ENCODE measurements around the gene ZSCAN30. TPM values are rescaled to one million over a fixed set of nuclear protein-coding genes. Genes with fewer than 3 reads are reported as not detected.

Gene ZSCAN30
- total and polyA plus RNA-seq, 2 donors (not counting 3 experiments of a cell fraction or from before 2014, with no cell fraction given), result 6.7 to 18.0 TPM

- no peak overlapping the region for H3K4me3 ChIP-seq (replicated peaks in 1 of 3; ENCODE audit: insufficient read depth in 1 of 3, low read depth in 1 of 3, low read length in 3 of 3)
- FAIRE-seq (no peak), DNase-seq (ENCODE audit: low read depth, low spot score) (no peak)
- H3K9me3 ChIP-seq (replicated peaks; ENCODE audit: control insufficient read depth, insufficient read depth, low read length), result no peaks in the 10 kb centered on the region
- H3K4me1 ChIP-seq (ENCODE audit: control insufficient read depth, extremely low read depth, insufficient read depth, low read length), result no peaks in the 10 kb centered on the region
- no peak overlapping the region for H3K9ac ChIP-seq (replicated peaks; ENCODE audit: extremely low read depth, insufficient read depth, low read length)
- no peaks in the 10 kb centered on the region for H3K9me1 ChIP-seq (replicated peaks; ENCODE audit: control insufficient read depth, extremely low read depth, insufficient read depth, low read length)
- H3K79me2 ChIP-seq (ENCODE audit: control insufficient read depth, insufficient read depth, low read length), result peaks cover 28% of the 10 kb centered on the region
- H2AFZ ChIP-seq (ENCODE audit: low read depth, low read length), result no peak overlapping the region
- dilution Hi-C loops (cut with MboI; ENCODE audit: extremely low pct_ligation_motif_present, low sequenced_read_pairs), result no loop called here
- ChIA-PET CTCF (interaction anchor here (1.2 kb wide), 1 partner anchor 8 kb away, joined by 3 read pairs; the partner anchor contains the start of gene ZNF24), POLR2A (no interaction called here)
- no peak overlapping the region for H3K27ac ChIP-seq (ENCODE audit: insufficient read depth, low read depth, low read length)
- H4K20me1 ChIP-seq (replicated peaks; ENCODE audit: control insufficient read depth, extremely low read depth, insufficient read depth, low read length), result peaks cover 4% of the 10 kb centered on the region
- no peak overlapping the region for H3K4me2 ChIP-seq (ENCODE audit: insufficient read depth, low read length)
- no TSS peak for BruUV-seq (replicated peaks)
- no peaks in the 10 kb centered on the region for H3K27me3 ChIP-seq (ENCODE audit: control insufficient read depth in 2 of 2, insufficient read depth in 2 of 2, low read length in 2 of 2)
- intact Hi-C loops (cut with micrococcal nuclease), result no loop called here
- peaks cover 39 to 59% of the 10 kb centered on the region in 2 experiments for H3K36me3 ChIP-seq (ENCODE audit: control insufficient read depth in 2 of 2, extremely low read depth in 1 of 2, insufficient read depth in 2 of 2, low read length in 2 of 2)
- TF ChIP-seq GATA2 (IDR thresholded peaks at IDR 0.05; ENCODE audit: insufficient read depth, insufficient read length, low read depth, low read length), result no peak
- TF ChIP-seq CTCF (IDR thresholded peaks at IDR 0.05; ENCODE audit: extremely low read depth in 1 of 2, insufficient read depth in 1 of 2, low read depth in 1 of 2, low read length in 2 of 2), result no peak
- TF ChIP-seq FOS (IDR thresholded peaks at IDR 0.05; ENCODE audit: borderline replicate concordance, insufficient read depth, low read length), result no peak
- TF ChIP-seq POLR2AphosphoS5 (IDR thresholded peaks at IDR 0.05; ENCODE audit: insufficient read depth, low read depth, low read length), result no peak
- TF ChIP-seq POLR2A (IDR thresholded peaks at IDR 0.05; ENCODE audit: low read depth, low read length), result no peak
- no peak for TF ChIP-seq MYC (IDR thresholded peaks at IDR 0.05; ENCODE audit: low read depth, low read length)
- no peak for TF ChIP-seq MAX (IDR thresholded peaks at IDR 0.05; ENCODE audit: insufficient read depth, insufficient read length)
- TF ChIP-seq EZH2 (IDR thresholded peaks at IDR 0.05; ENCODE audit: borderline replicate concordance, low read depth, low read length, severe bottlenecking), result no peak
- no peak for TF ChIP-seq JUN (IDR thresholded peaks at IDR 0.05; ENCODE audit: borderline replicate concordance, insufficient read depth, insufficient read length, low read depth)
These were observed 45.8 kb upstream of the ZSCAN30 start for GRCh38 chr18:35335866-35336265.

All from endothelial cell of umbilical vein (primary cell).